BLaER1 treated with 17β-estradiol and CSF1 and Interleukin-3, amounts not matched to agents 10 nM and 100 nM (cell line): ENCODE data around the gene GCHFR.

ENCODE experiments used
- H3K27ac ChIP-seq, 11 experiments: shearing (Covaris generic); formaldehyde crosslinking; 2 replicates each; pipeline ENCODE4 v1.8.1; 2022
- H3K27me3 ChIP-seq, 11 experiments: shearing (Covaris generic); formaldehyde crosslinking; 2 replicates each; pipeline ENCODE4 v1.8.1; 2022
- H3K36me3 ChIP-seq, 11 experiments: shearing (Covaris generic); formaldehyde crosslinking; 2 replicates each; pipeline ENCODE4 v1.8.1; 2022
- H3K4me1 ChIP-seq, 10 experiments: shearing (Covaris generic); formaldehyde crosslinking; 2 replicates each; pipeline ENCODE4 v1.8.1; 2022
- H3K4me2 ChIP-seq, 11 experiments: shearing (Covaris generic); formaldehyde crosslinking; 2 replicates each; pipeline ENCODE4 v1.8.1; 2022
- H3K4me3 ChIP-seq, 10 experiments: shearing (Covaris generic); formaldehyde crosslinking; 2 replicates each; pipeline ENCODE4 v1.8.1; 2022
- H3K9ac ChIP-seq, 11 experiments: shearing (Covaris generic); formaldehyde crosslinking; 2 replicates each; pipeline ENCODE4 v1.8.1; 2022
- H3K9me3 ChIP-seq, 11 experiments: shearing (Covaris generic); formaldehyde crosslinking; replicated peaks in 1 of 11; 2 replicates each; pipeline ENCODE4 v1.8.1; 2022
- H4K20me1 ChIP-seq, 11 experiments: shearing (Covaris generic); formaldehyde crosslinking; 2 replicates each; pipeline ENCODE4 v1.8.1; 2022
- Cebpa-rat ChIP-seq, 11 experiments: shearing (Covaris generic); IDR thresholded peaks; 2 replicates each; pipeline ENCODE4 v1.8.1; 2022

Gene GCHFR

GRCh38 chr15:40799523-40799922, 35.7 kb downstream of the GCHFR start:
- H3K4me1 ChIP-seq, result peaks cover 6 to 40% (median 29%) of the 10 kb centered on the region in 10 experiments; a peak in 18 of 20 replicates
- no peaks in the 10 kb centered on the region for H3K9me3 ChIP-seq
- no peak for TF ChIP-seq Cebpa-rat (IDR thresholded peaks at IDR 0.05)
- H3K4me3 ChIP-seq, result no peak overlapping the region
- peaks cover 4 to 49% (median 18%) of the 10 kb centered on the region in 11 experiments; a peak in 17 of 22 replicates for H3K36me3 ChIP-seq
- no peak overlapping the region for H3K4me2 ChIP-seq
- H3K27ac ChIP-seq, result no peak overlapping the region
- H4K20me1 ChIP-seq, result peaks cover 0 to 32% (median 6%) of the 10 kb centered on the region in 11 experiments; a peak in 9 of 22 replicates
- no peak overlapping the region for H3K9ac ChIP-seq
- no peaks in the 10 kb centered on the region for H3K27me3 ChIP-seq

GRCh38 chr15:40803076-40803475, 39.2 kb downstream of the GCHFR start:
- H3K9ac ChIP-seq, result no peak overlapping the region
- TF ChIP-seq Cebpa-rat (IDR thresholded peaks at IDR 0.05), result no peak
- H3K27me3 ChIP-seq, result no peaks in the 10 kb centered on the region
- H3K27ac ChIP-seq, result no peak overlapping the region
- no peak overlapping the region for H3K4me3 ChIP-seq
- no peak overlapping the region for H3K4me2 ChIP-seq
- peaks cover 0 to 15% (median 4%) of the 10 kb centered on the region in 11 experiments; a peak in 7 of 22 replicates for H4K20me1 ChIP-seq
- peaks cover 19 to 39% (median 25%) of the 10 kb centered on the region in 10 experiments for H3K4me1 ChIP-seq
- H3K9me3 ChIP-seq, result no peaks in the 10 kb centered on the region
- peaks cover 4 to 48% (median 18%) of the 10 kb centered on the region in 11 experiments; a peak in 17 of 22 replicates for H3K36me3 ChIP-seq

GRCh38 chr15:40803688-40804087, 39.8 kb downstream of the GCHFR start:
- Histone ChIP-seq H3K4me3 (no peak overlapping the region), H3K27ac (no peak overlapping the region), H3K4me2 (no peak overlapping the region), H3K4me1 (peaks cover 26 to 45% (median 31%) of the 10 kb centered on the region in 10 experiments), H3K9ac (no peak overlapping the region), H3K27me3 (no peaks in the 10 kb centered on the region), H3K9me3 (no peaks in the 10 kb centered on the region), H4K20me1 (peaks cover 0 to 15% (median 6%) of the 10 kb centered on the region in 11 experiments; a peak in 7 of 22 replicates), H3K36me3 (peaks cover 2 to 43% (median 14%) of the 10 kb centered on the region in 11 experiments; a peak in 17 of 22 replicates)
- no peak for TF ChIP-seq Cebpa-rat (IDR thresholded peaks at IDR 0.05)

DNA sequence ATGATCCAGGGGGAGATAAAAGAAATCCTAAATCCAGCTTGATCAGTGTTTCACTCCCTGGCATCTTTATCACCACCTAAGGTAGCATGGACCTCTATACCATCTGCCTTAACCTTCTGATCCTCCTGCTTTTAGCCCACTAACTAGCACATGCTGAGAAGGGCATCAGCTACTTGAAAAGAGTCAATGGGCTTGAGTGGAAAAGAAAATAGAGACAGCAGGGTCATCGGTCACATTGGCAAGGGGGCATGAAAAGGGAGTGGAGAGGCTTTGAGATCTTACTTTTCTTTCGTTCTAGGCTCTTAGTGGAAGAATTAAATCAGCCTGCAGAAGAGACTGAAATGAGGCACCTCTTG, 42.8 kb downstream of the GCHFR start:
- Histone ChIP-seq H3K4me3 (peak overlapping the region; percentile 76 to 89 (median 79)), H3K4me2 (peak overlapping the region; percentile 74 to 95 (median 90)), H3K4me1 (peaks cover 27 to 46% (median 36%) of the 10 kb centered on the region in 10 experiments), H4K20me1 (peaks cover 0 to 11% (median 0%) of the 10 kb centered on the region in 11 experiments; a peak in 7 of 22 replicates), H3K27ac (peak overlapping the region; percentile 84 to 98 (median 94); a peak in 21 of 22 replicates), H3K27me3 (no peaks in the 10 kb centered on the region), H3K36me3 (peaks cover 10 to 45% (median 29%) of the 10 kb centered on the region in 11 experiments; a peak in 21 of 22 replicates), H3K9ac (peak overlapping the region; percentile 85 to 98 (median 93)), H3K9me3 (no peaks in the 10 kb centered on the region)
- TF ChIP-seq Cebpa-rat (IDR thresholded peaks at IDR 0.05), result no peak

DNA sequence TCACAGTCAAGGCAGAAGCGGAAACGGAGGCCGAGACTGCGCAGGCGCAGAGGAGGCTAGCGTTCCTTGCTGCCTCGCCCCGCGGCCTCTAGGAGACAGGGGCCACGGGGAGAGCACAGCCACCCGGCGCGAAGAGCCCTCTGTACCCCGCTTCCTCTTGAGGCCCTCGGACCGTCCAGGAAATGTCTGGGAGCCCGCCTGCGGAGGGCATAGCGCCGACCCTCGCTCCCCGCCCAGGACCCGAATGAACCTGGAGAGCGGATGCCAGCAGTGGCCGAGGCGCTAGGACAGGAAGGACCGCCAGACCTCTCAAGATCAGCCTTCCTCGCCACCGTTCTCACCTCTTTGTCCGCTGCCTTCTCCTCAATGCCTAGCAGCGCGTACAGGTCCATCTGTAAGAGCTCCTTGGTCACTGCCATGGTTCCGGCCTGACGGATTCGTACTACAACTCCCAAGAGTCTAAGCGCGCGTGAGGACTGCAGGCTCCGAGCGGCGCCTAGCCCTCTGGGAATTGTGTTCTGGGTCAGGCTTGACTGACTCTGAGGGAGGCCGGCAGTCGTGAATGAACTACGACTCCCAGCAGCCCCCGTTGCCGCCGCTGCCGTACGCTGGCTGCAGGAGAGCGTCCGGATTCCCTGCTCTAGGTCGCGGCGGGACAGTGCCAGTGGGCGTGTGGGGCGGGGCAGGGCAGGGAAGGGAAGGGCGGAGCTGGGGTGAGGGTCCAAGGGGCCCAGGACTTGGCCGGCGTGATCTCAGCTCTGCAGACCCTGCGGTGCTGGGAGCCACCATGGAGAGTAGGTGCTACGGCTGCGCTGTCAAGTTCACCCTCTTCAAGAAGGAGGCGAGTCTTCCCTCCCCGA, 43.4 kb downstream of the GCHFR start, which contains the start of the genes DNAJC17 and ZFYVE19:
Gene DNAJC17, minus strand, starts transcription at position 446 of the 860 bp plus-strand sequence. Its CDS starts 27 bp downstream, at position 419.
Gene ZFYVE19, plus strand, starts transcription at position 62 of the 860 bp plus-strand sequence. Its CDS starts 501 bp downstream, at position 563.
- Histone ChIP-seq H3K36me3 (peaks cover 10 to 44% (median 29%) of the 10 kb centered on the region in 11 experiments; a peak in 21 of 22 replicates), H3K4me3 (peak within 1 kb of the TSS; percentile 76 to 89 (median 79)), H4K20me1 (peaks cover 0 to 11% (median 0%) of the 10 kb centered on the region in 11 experiments; a peak in 6 of 22 replicates), H3K27me3 (no peaks in the 10 kb centered on the region), H3K9me3 (no peaks in the 10 kb centered on the region), H3K9ac (peak within 1 kb of the TSS; percentile 85 to 98 (median 93)), H3K4me2 (peak within 1 kb of the TSS; percentile 74 to 95 (median 90)), H3K27ac (peak within 1 kb of the TSS; percentile 84 to 98 (median 94)), H3K4me1 (peaks cover 27 to 46% (median 36%) of the 10 kb centered on the region in 10 experiments)
- TF ChIP-seq Cebpa-rat (IDR thresholded peaks at IDR 0.05), result no peak

DNA sequence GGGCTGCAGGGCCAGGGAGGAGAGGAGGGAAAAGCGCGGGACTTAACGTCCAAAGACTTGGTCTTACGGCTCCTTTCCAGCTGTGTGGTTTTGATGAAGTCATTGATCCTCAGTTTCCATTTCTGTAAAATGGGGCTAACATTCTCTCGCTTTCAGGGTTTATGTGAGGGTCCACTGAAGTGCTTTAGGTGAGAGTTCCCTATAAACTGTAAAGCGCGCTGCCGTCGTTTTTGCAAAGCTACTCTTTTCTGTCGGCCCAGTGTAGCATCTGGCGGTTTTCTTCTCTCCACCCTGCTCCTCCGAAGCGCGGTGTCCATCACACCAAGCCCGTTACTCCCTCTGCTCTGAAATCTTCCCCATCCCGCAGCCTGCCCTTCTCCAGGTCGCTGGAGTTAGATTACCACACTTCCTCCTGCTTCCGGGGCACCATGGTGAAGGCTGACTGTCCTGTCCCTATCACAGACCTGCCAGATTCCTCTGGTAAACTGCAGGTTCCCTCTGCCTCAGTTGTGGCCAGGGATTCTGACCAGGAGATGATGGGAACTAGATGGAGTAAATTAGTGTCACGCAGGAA, 44.1 kb downstream of the GCHFR start:
- peak overlapping the region; percentile 74 to 95 (median 90) for H3K4me2 ChIP-seq
- TF ChIP-seq Cebpa-rat (IDR thresholded peaks at IDR 0.05), result no peak
- H3K27me3 ChIP-seq, result no peaks in the 10 kb centered on the region
- H3K4me3 ChIP-seq, result peak overlapping the region; percentile 76 to 89 (median 79)
- H3K4me1 ChIP-seq, result peaks cover 27 to 46% (median 36%) of the 10 kb centered on the region in 10 experiments
- peak overlapping the region in 7 of 11 experiments; percentile 59 to 98 (median 94); a peak in 12 of 22 replicates for H3K27ac ChIP-seq
- peak overlapping the region; percentile 65 to 98 (median 93) for H3K9ac ChIP-seq
- peaks cover 10 to 43% (median 31%) of the 10 kb centered on the region in 11 experiments; a peak in 20 of 22 replicates for H3K36me3 ChIP-seq
- H4K20me1 ChIP-seq, result peaks cover 0 to 11% (median 0%) of the 10 kb centered on the region in 11 experiments; a peak in 4 of 22 replicates
- H3K9me3 ChIP-seq, result no peaks in the 10 kb centered on the region

GRCh38 chr15:40808861-40809450, 45.1 kb downstream of the GCHFR start:
- Histone ChIP-seq H3K4me1 (peaks cover 27 to 46% (median 36%) of the 10 kb centered on the region in 10 experiments), H4K20me1 (peaks cover 0 to 11% (median 0%) of the 10 kb centered on the region in 11 experiments; a peak in 5 of 22 replicates), H3K4me3 (no peak overlapping the region), H3K9ac (peak overlapping the region in 6 of 11 experiments; percentile 22 to 98 (median 92); a peak in 5 of 22 replicates), H3K4me2 (peak overlapping the region; percentile 74 to 95 (median 90); a peak in 21 of 22 replicates), H3K9me3 (no peaks in the 10 kb centered on the region), H3K27me3 (no peaks in the 10 kb centered on the region), H3K27ac (no peak overlapping the region), H3K36me3 (peaks cover 17 to 43% (median 39%) of the 10 kb centered on the region in 11 experiments; a peak in 21 of 22 replicates)
- TF ChIP-seq Cebpa-rat (IDR thresholded peaks at IDR 0.05), result no peak

DNA sequence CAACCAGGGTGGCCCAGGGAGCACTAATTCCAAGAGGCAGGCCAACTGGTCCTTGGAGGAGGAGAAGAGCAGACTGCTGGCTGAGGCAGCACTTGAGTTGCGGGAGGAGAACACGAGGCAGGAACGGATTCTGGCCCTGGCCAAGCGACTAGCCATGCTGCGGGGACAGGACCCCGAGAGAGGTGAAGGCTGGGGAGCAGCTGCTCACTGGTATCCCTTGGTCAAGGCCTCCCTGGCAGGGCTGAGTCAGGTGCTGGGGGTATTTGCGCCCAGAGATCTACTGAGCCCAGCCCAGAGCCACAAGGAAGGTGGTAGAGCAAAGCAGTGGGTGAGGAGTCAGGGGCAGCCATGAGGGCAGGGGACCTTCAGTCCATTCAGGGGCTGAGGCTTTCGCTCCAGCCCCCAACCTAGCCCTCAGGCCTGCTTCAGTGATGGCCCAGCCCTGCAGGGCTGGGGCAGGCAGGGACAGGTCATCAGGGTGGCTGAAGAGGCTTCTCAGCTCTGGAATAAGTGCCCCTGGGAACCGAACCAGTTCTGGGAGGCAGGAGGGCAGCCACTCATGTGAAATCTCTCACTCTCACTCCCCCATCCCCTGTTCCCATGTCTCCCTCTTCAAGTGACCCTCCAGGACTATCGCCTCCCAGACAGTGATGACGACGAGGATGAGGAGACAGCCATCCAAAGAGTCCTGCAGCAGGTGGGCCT, 49.0 kb downstream of the GCHFR start:
- Histone ChIP-seq H3K4me2 (no peak overlapping the region), H3K9me3 (no peaks in the 10 kb centered on the region), H3K4me1 (peaks cover 10 to 26% (median 17%) of the 10 kb centered on the region in 10 experiments), H3K27ac (no peak overlapping the region), H4K20me1 (peaks cover 0 to 9% (median 0%) of the 10 kb centered on the region in 11 experiments; a peak in 4 of 22 replicates), H3K9ac (no peak overlapping the region), H3K4me3 (no peak overlapping the region), H3K36me3 (peaks cover 26 to 56% (median 49%) of the 10 kb centered on the region in 11 experiments), H3K27me3 (no peaks in the 10 kb centered on the region)
- no peak for TF ChIP-seq Cebpa-rat (IDR thresholded peaks at IDR 0.05)
